K562 (cell line): ENCODE data around the gene CEND1. TPM values are rescaled to one million over a fixed set of nuclear protein-coding genes. Genes with fewer than 3 reads are reported as not detected.

ENCODE experiments used
- BCL6 ChIP-seq: fragments of 250-450 bp; sonication (Bioruptor Pico); IDR thresholded peaks from 2 replicates; pipeline ENCODE4 v1.4.0; 2020
- CREB3 ChIP-seq: fragments of 450-650 bp; conservative IDR thresholded peaks from 2 replicates; pipeline ENCODE4 v1.6.1; 2016; ENCODE audit warnings: missing genetic modification characterization, low read depth, mild to moderate bottlenecking, missing compliant biosample characterization, moderate library complexity
- CTCFL ChIP-seq: IDR thresholded peaks from 2 replicates; pipeline ENCODE4 v1.6.1; 2011; ENCODE audit warnings: borderline replicate concordance, low read depth, mild to moderate bottlenecking, moderate library complexity, low read length; ENCODE audit not compliant: insufficient read depth, poor library complexity, severe bottlenecking
- CXXC5 ChIP-seq: fragments of 250-450 bp; sonication (Bioruptor Pico); IDR thresholded peaks from 2 replicates; pipeline ENCODE4 v1.8.0; 2022; ENCODE audit warnings: inconsistent platforms, mild to moderate bottlenecking, moderate library complexity
- EP400 ChIP-seq: fragments of 450-650 bp; IDR thresholded peaks from 2 replicates; pipeline ENCODE4 v1.6.1; 2017; ENCODE audit warnings: antibody characterized with exemption, mild to moderate bottlenecking, moderate library complexity
- IFI16 ChIP-seq: fragments of 250-450 bp; sonication (Bioruptor Pico); IDR thresholded peaks from 2 replicates; pipeline ENCODE4 v2.1.2; 2022; ENCODE audit warnings: mild to moderate bottlenecking, inconsistent platforms
- MBD2 ChIP-seq: sonication (generic); IDR thresholded peaks from 2 replicates; pipeline ENCODE4 v1.6.1; 2016; ENCODE audit warnings: low read depth, borderline replicate concordance
- MECOM ChIP-seq: fragments of 250-450 bp; sonication (Bioruptor Pico); IDR thresholded peaks from 2 replicates; pipeline ENCODE4 v1.8.0; 2022; ENCODE audit warnings: inconsistent platforms
- MIER1 ChIP-seq: fragments of 450-650 bp; IDR thresholded peaks from 2 replicates; pipeline ENCODE4 v1.6.1; 2016; ENCODE audit warnings: antibody characterized with exemption, mild to moderate bottlenecking, low read depth
- MNT ChIP-seq, 2 experiments: fragments of 450-650 bp; conservative IDR thresholded peaks; 2 replicates each; pipeline ENCODE4 v1.6.1; 2017; ENCODE audit warnings: mild to moderate bottlenecking in 2 of 2, moderate library complexity in 2 of 2
- MYC ChIP-seq, 2 experiments: fragments of 250-450 bp in 1 of 2; sonication (Bioruptor Pico) in 1 of 2; IDR thresholded peaks; 2 replicates each; pipeline versions ENCODE4 v1.5.1 to v1.6.1; 2012 to 2021; ENCODE audit warnings: low read depth in 2 of 2, borderline replicate concordance in 1 of 2, improper control_type of control experiment in 1 of 2, low read length in 1 of 2, mild to moderate bottlenecking in 1 of 2, moderate library complexity in 1 of 2
- NR4A1 ChIP-seq, 2 experiments: fragments of 250-450 bp in 1 of 2; fragments of 450-650 bp in 1 of 2; sonication (Bioruptor Pico) in 1 of 2; IDR thresholded peaks; 2 replicates each; pipeline versions ENCODE4 v1.4.0 to v1.6.1; 2016 to 2020; ENCODE audit warnings: mild to moderate bottlenecking in 2 of 2, missing compliant biosample characterization in 1 of 2, missing genetic modification characterization in 1 of 2, moderate library complexity in 1 of 2
- POLR2G ChIP-seq: fragments of 200-400 bp; formaldehyde crosslinking; IDR thresholded peaks from 2 replicates; pipeline ENCODE4 v1.6.1; 2017; ENCODE audit warnings: low read depth, mild to moderate bottlenecking, antibody characterized with exemption, low read length, moderate library complexity
- SLC30A9 ChIP-seq: fragments of 250-450 bp; sonication (Bioruptor Pico); IDR thresholded peaks from 2 replicates; pipeline ENCODE4 v1.8.0; 2022; ENCODE audit warnings: mild to moderate bottlenecking, moderate library complexity
- SRSF9 ChIP-seq: fragments of 200-400 bp; formaldehyde crosslinking; IDR thresholded peaks from 2 replicates; pipeline ENCODE4 v1.6.1; 2017; ENCODE audit warnings: low read depth, low read length, borderline replicate concordance
- TOE1 ChIP-seq, 2 experiments: fragments of 450-650 bp in 1 of 2; sonication (generic) in 1 of 2; formaldehyde crosslinking in 1 of 2; IDR thresholded peaks; 2 replicates each; pipeline versions ENCODE4 v1.7.1 to v1.8.0; 2016 to 2022; ENCODE audit warnings: borderline replicate concordance in 2 of 2, mild to moderate bottlenecking in 2 of 2, antibody characterized with exemption in 1 of 2, inconsistent platforms in 1 of 2, low read depth in 1 of 2, missing genetic modification reagents in 1 of 2, moderate library complexity in 1 of 2
- ZNF212 ChIP-seq: fragments of 450-650 bp; formaldehyde crosslinking; IDR thresholded peaks from 2 replicates; pipeline ENCODE4 v1.4.0; 2020; ENCODE audit warnings: mild to moderate bottlenecking
- ZNF395 ChIP-seq: fragments of 200-800 bp; sonication (Bioruptor generic); IDR thresholded peaks from 2 replicates; pipeline ENCODE4 v1.6.1; 2017; ENCODE audit warnings: missing genetic modification characterization, missing compliant biosample characterization
- ZNF785 ChIP-seq: fragments of 250-450 bp; sonication (Bioruptor Pico); IDR thresholded peaks from 2 replicates; pipeline ENCODE4 v1.4.0; 2020; ENCODE audit warnings: mild to moderate bottlenecking
- polyA plus RNA-seq, 8 experiments: library from polyadenylated mRNA; depleted of rRNA in 4 of 8; stranded (reverse) in 5 of 8; unstranded in 3 of 8; fragments of >200 nt; fragmentation: Nextera tagmentation in 2 of 8; fragmentation: Illumina TruSeq in 1 of 8; extraction: Ambion mirVana in 2 of 8; extraction: Trizol in 1 of 8; gene quantifications; 2 replicates each; pipeline versions ENCODE4 v1.2.1 to v1.2.3, GENCODE V29; 2011 to 2014; ENCODE audit warnings: inconsistent platforms in 1 of 8, missing spikeins in 1 of 8
- total RNA-seq, 7 experiments: library from RNA; depleted of rRNA in 6 of 7; stranded (reverse); fragments of >200 nt in 6 of 7; fragmentation: Illumina TruSeq in 2 of 7; extraction: Trizol in 2 of 7; gene quantifications; 2 replicates each; pipeline versions ENCODE4 v1.2.1 to v1.2.3, GENCODE V29; 2011 to 2021; ENCODE audit warnings: low replicate concordance in 1 of 7
- TF ChIP-seq, protein P1 (sequence below): sonication (generic); formaldehyde crosslinking; IDR thresholded peaks from 2 replicates; pipeline ENCODE4 v1.8.0; 2022; ENCODE audit warnings: missing genetic modification reagents, mild to moderate bottlenecking, moderate library complexity, borderline replicate concordance

The CEND1 gene
- total and polyA plus RNA-seq, 9 of the 15 experiments (the other 6 are each of a cell fraction or from before 2014, with no cell fraction given): 0.13 to 0.18 (median 0.16) TPM; not detected in 6

GRCh38 chr11:748007-748359, 41.9 kb downstream of the CEND1 start (continued):
- TF ChIP-seq CTCFL (no peak), MNT (conservative IDR thresholded peaks at IDR 0.05) (peak; percentile 56 to 68), ZNF395 (CRISPR knock-in tag) (0 out of 2 replicates have a peak, but pooled peaks have one; percentile 21), MECOM (CRISPR knock-in tag) (0 out of 2 replicates have a peak, but pooled peaks have one; percentile 41), EP400 (peak; percentile 77; the same call in 1 of the 2 replicates), SRSF9 (no peak), BCL6 (CRISPR knock-in tag) (no peak), POLR2G (no peak), TOE1 (IDR thresholded peaks at IDR 0.05; ENCODE audit: borderline replicate concordance) (no peak; the same call in 1 of the 2 replicates), TOE1 (CRISPR knock-in tag; IDR thresholded peaks at IDR 0.05; ENCODE audit: borderline replicate concordance, low read depth) (no peak), IFI16 (CRISPR knock-in tag) (no peak), CXXC5 (CRISPR knock-in tag) (peak; percentile 5; the same call in 1 of the 2 replicates), MBD2 (no peak), MYC (IDR thresholded peaks at IDR 0.05; ENCODE audit: low read depth, low read length) (peak; percentile 62; the same call in 1 of the 2 replicates), MYC (CRISPR knock-in tag; IDR thresholded peaks at IDR 0.05; ENCODE audit: borderline replicate concordance, low read depth) (peak; percentile 59; the same call in 1 of the 2 replicates), CREB3 (tag) (peak; percentile 80), SLC30A9 (CRISPR knock-in tag) (no peak), NR4A1 (CRISPR knock-in tag; IDR thresholded peaks at IDR 0.05) (no peak), NR4A1 (tag; IDR thresholded peaks at IDR 0.05) (peak; percentile 78), ZNF785 (no peak), MIER1 (no peak), ZNF212 (no peak)
- TF ChIP-seq, protein P1, sequence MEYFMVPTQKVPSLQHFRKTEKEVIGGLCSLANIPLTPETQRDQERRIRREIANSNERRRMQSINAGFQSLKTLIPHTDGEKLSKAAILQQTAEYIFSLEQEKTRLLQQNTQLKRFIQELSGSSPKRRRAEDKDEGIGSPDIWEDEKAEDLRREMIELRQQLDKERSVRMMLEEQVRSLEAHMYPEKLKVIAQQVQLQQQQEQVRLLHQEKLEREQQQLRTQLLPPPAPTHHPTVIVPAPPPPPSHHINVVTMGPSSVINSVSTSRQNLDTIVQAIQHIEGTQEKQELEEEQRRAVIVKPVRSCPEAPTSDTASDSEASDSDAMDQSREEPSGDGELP (CRISPR knock-in tag): peak; percentile 60; the same call in 1 of the 2 replicates
